Esophagus muscularis mucosa (tissue), 4 donors: ENCODE results near the gene PPP1R18. TPM values are rescaled to one million over a fixed set of nuclear protein-coding genes. Genes with fewer than 3 reads are reported as not detected.

Source experiments
- DNase-seq: peaks from one replicate; pipeline ENCODE4 v3.0.0-alpha.2; 2017; ENCODE audit errors: extremely low spot score
- H3K27ac ChIP-seq, 4 donors: fragments of 200-600 bp; sonication (generic); replicated peaks in 1 of 4; 1 replicate in 3 of 4; 2 replicates in 1 of 4; pipeline ENCODE4 v1.5.1; 2016 to 2019; ENCODE audit warnings: mild to moderate bottlenecking in 1 of 4
- H3K27me3 ChIP-seq, 4 donors: fragments of 200-600 bp; sonication (generic); one replicate each; pipeline versions ENCODE4 v1.5.1 to v1.6.0; 2016 to 2019
- H3K36me3 ChIP-seq, 4 donors: fragments of 200-600 bp; sonication (generic); one replicate each; pipeline ENCODE4 v1.5.1; 2016 to 2019
- H3K4me1 ChIP-seq, 4 donors: fragments of 200-600 bp; sonication (generic); one replicate each; pipeline ENCODE4 v1.5.1; 2016 to 2019
- H3K4me3 ChIP-seq, 4 donors: fragments of 200-600 bp; sonication (generic); 1 replicate in 2 of 4; 2 replicates in 2 of 4; pipeline ENCODE4 v1.5.1; 2016 to 2019; ENCODE audit warnings: mild to moderate bottlenecking in 4 of 4, moderate library complexity in 1 of 4
- H3K9me3 ChIP-seq, 4 donors: fragments of 200-600 bp; sonication (generic); 1 replicate in 3 of 4; 2 replicates in 1 of 4; pipeline ENCODE4 v1.5.1; 2016 to 2019
- CTCF ChIP-seq, 3 experiments: fragments of 200-600 bp in 2 of 3; fragments of 450-650 bp in 1 of 3; sonication (generic) in 2 of 3; IDR thresholded peaks; one replicate each; pipeline ENCODE4 v1.5.1; 2017 to 2019; ENCODE audit warnings: antibody characterized with exemption in 3 of 3, mild to moderate bottlenecking in 2 of 3, moderate library complexity in 1 of 3
- EP300 ChIP-seq: sonication (generic); formaldehyde crosslinking; IDR thresholded peaks from one replicate; pipeline ENCODE4 v1.6.1; 2017; ENCODE audit warnings: antibody characterized with exemption
- POLR2A ChIP-seq: fragments of 450-650 bp; IDR thresholded peaks from one replicate; pipeline ENCODE4 v1.6.1; 2017; ENCODE audit warnings: antibody characterized with exemption, moderate library complexity, mild to moderate bottlenecking, low read depth
- POLR2AphosphoS5 ChIP-seq, 2 donors: sonication (generic); formaldehyde crosslinking; IDR thresholded peaks; one replicate each; pipeline ENCODE4 v1.6.1; 2017; ENCODE audit warnings: antibody characterized with exemption in 2 of 2
- WGBS: methylation state at CpG from one replicate; pipeline ENCODE4 v1.1.5; 2018; 5-methylcytosine and 5-hydroxymethylcytosine counted together
- intact Hi-C: fragments of 100-400 bp; cut with DNase I; formaldehyde crosslinking; loops from one replicate; pipeline ENCODE4 v1.15.1; 2023
- total RNA-seq, 4 donors: library from RNA; depleted of rRNA; stranded (reverse); fragments of >200 nt; gene quantifications; one replicate each; pipeline versions ENCODE4 v1.1.0 to v1.2.1, GENCODE V29; 2016

PPP1R18 gene
- total RNA-seq, 4 donors from 2014 or later: 39.5 to 104 (median 59.8) TPM

- no peak for DNase-seq
- H3K9me3 ChIP-seq: no peaks in the 10 kb centered on the region
- no peak for TF ChIP-seq POLR2AphosphoS5 (IDR thresholded peaks at IDR 0.05)
- TF ChIP-seq POLR2A: no peak
- TF ChIP-seq EP300: no peak
- TF ChIP-seq CTCF (IDR thresholded peaks at IDR 0.05): no peak
- H3K4me3 ChIP-seq: peak overlapping the region; percentile 68 to 76 (median 73)
- WGBS: 0% methylated on average over 5 of the region's 8 CpGs
- H3K27me3 ChIP-seq: no peaks in the 10 kb centered on the region
- peaks cover 28 to 35% (median 29%) of the 10 kb centered on the region in 4 donors for H3K36me3 ChIP-seq
- intact Hi-C loops: no loop called here
- peaks cover 23 to 38% (median 34%) of the 10 kb centered on the region in 4 donors for H3K4me1 ChIP-seq
- H3K27ac ChIP-seq: peak overlapping the region; percentile 90 to 95 (median 92)
Observed at GRCh38 chr6:30716879-30717128, 30.4 kb upstream of the PPP1R18 start.

- Histone ChIP-seq H3K4me1 (peaks cover 19 to 29% (median 25%) of the 10 kb centered on the region in 4 donors), H3K27me3 (no peaks in the 10 kb centered on the region), H3K4me3 (no peak overlapping the region), H3K27ac (no peak overlapping the region), H3K36me3 (peaks cover 41 to 61% (median 52%) of the 10 kb centered on the region in 4 donors), H3K9me3 (no peaks in the 10 kb centered on the region)
- intact Hi-C loops: no loop called here
- TF ChIP-seq POLR2AphosphoS5 (IDR thresholded peaks at IDR 0.05) (no peak), CTCF (IDR thresholded peaks at IDR 0.05) (no peak), POLR2A (no peak), EP300 (no peak)
- WGBS: 100% methylated on average over 1 of the region's 1 CpG
- no peak for DNase-seq
Observed at GRCh38 chr6:30714263-30714662, 27.8 kb upstream of the PPP1R18 start.

GRCh38 chr6:30712441-30712945, 26.0 kb upstream of the PPP1R18 start:
- no peaks in the 10 kb centered on the region for H3K27me3 ChIP-seq
- H3K27ac ChIP-seq: no peak overlapping the region
- TF ChIP-seq EP300 (no peak), POLR2AphosphoS5 (IDR thresholded peaks at IDR 0.05) (no peak), POLR2A (no peak), CTCF (IDR thresholded peaks at IDR 0.05) (no peak)
- peaks cover 6 to 13% (median 10%) of the 10 kb centered on the region in 4 donors for H3K4me1 ChIP-seq
- intact Hi-C loops: no loop called here
- H3K36me3 ChIP-seq: peaks cover 45 to 77% (median 67%) of the 10 kb centered on the region in 4 donors
- 91% methylated on average over 7 of the region's 7 CpGs for WGBS
- H3K4me3 ChIP-seq: no peak overlapping the region
- DNase-seq: no peak
- H3K9me3 ChIP-seq: no peaks in the 10 kb centered on the region

- no peak overlapping the region for H3K27ac ChIP-seq
- no peak overlapping the region for H3K4me3 ChIP-seq
- H3K4me1 ChIP-seq: peaks cover 6 to 11% (median 10%) of the 10 kb centered on the region in 4 donors
- WGBS: 83% methylated on average over 1 of the region's 1 CpG
- H3K36me3 ChIP-seq: peaks cover 47 to 83% (median 72%) of the 10 kb centered on the region in 4 donors
- H3K27me3 ChIP-seq: no peaks in the 10 kb centered on the region
- intact Hi-C loops: no loop called here
- H3K9me3 ChIP-seq: no peaks in the 10 kb centered on the region
- no peak for TF ChIP-seq POLR2A
- TF ChIP-seq POLR2AphosphoS5 (IDR thresholded peaks at IDR 0.05): no peak
- TF ChIP-seq CTCF (IDR thresholded peaks at IDR 0.05): no peak
- DNase-seq: no peak
Observed at GRCh38 chr6:30711758-30712380, 25.4 kb upstream of the PPP1R18 start.
